Caco-2 (cell line): ENCODE data around the gene HYOU1. TPM values are rescaled to one million over a fixed set of nuclear protein-coding genes. Genes with fewer than 3 reads are reported as not detected.
"Not testable (repeated sequence)": the region's sequence is repeated elsewhere in the genome, so short reads cannot be mapped to it uniquely, and the experiment has no call there.

ENCODE experiments used
- BruUV-seq: library from RNA; stranded (reverse); fragments of 400-500 nt; replicated peaks from 2 replicates; lab custom pipeline; 2021; lab: Mats Ljungman, UMichigan
- CTCF ChIA-PET: fragments of 300-600 bp; sonication (Branson Sonifier 250); formaldehyde crosslinking; loops from one replicate; lab custom pipeline; 2022; ENCODE audit warnings: antibody characterized with exemption; lab: Charles Lee
- POLR2A ChIA-PET: fragments of 300-600 bp; sonication (Branson Sonifier 250); formaldehyde crosslinking; loops from one replicate; lab custom pipeline; 2022; ENCODE audit warnings: antibody characterized with exemption; lab: Charles Lee
- DNase-seq, 2 experiments: peaks; one replicate each; pipeline versions ENCODE4 v3.0.0 to v3.0.0-alpha.2; 2020 to 2022
- H3K27me3 ChIP-seq: replicated peaks from 2 replicates; pipeline ENCODE4 v1.6.0; 2011; ENCODE audit warnings: low read length; ENCODE audit not compliant: control insufficient read depth, insufficient read depth
- H3K36me3 ChIP-seq: 2 replicates; pipeline ENCODE4 v1.5.1; 2011; ENCODE audit warnings: low read length; ENCODE audit not compliant: control insufficient read depth, insufficient read depth
- H3K4me1 ChIP-seq: fragments of 250-450 bp; sonication (Bioruptor Pico); 2 replicates; pipeline ENCODE4 v1.5.1; 2020; ENCODE audit warnings: mild to moderate bottlenecking
- H3K4me3 ChIP-seq: 2 replicates; pipeline ENCODE4 v1.5.1; 2011; ENCODE audit warnings: low read depth, mild to moderate bottlenecking, control low read depth, low read length
- H3K9me3 ChIP-seq: fragments of 250-450 bp; sonication (Bioruptor Pico); 2 replicates; pipeline ENCODE4 v1.5.1; 2020; ENCODE audit warnings: mild to moderate bottlenecking, moderate library complexity
- H3K27ac Mint-ChIP-seq: one replicate; pipeline ENCODE4 v1.8.0; 2022; ENCODE audit warnings: mixed read lengths; ENCODE audit not compliant: unreplicated experiment
- H3K27me3 Mint-ChIP-seq: one replicate; pipeline ENCODE4 v1.8.0; 2022; ENCODE audit warnings: mixed read lengths; ENCODE audit not compliant: insufficient read depth, unreplicated experiment
- H3K36me3 Mint-ChIP-seq: one replicate; pipeline ENCODE4 v1.8.0; 2022; ENCODE audit warnings: mild to moderate bottlenecking, mixed read lengths; ENCODE audit not compliant: insufficient read depth, unreplicated experiment
- H3K4me1 Mint-ChIP-seq: one replicate; pipeline ENCODE4 v1.8.0; 2022; ENCODE audit warnings: low read depth, mixed read lengths; ENCODE audit not compliant: unreplicated experiment
- H3K4me3 Mint-ChIP-seq: one replicate; pipeline ENCODE4 v1.8.0; 2022; ENCODE audit warnings: mild to moderate bottlenecking, moderate library complexity, mixed read lengths; ENCODE audit not compliant: unreplicated experiment
- H3K9me3 Mint-ChIP-seq: one replicate; pipeline ENCODE4 v1.8.0; 2022; ENCODE audit warnings: mixed read lengths; ENCODE audit not compliant: unreplicated experiment
- intact Hi-C: fragments of 100-400 bp; cut with micrococcal nuclease; formaldehyde crosslinking; loops from one replicate; pipeline ENCODE4 v1.10.0; 2022; ENCODE audit not compliant: unreplicated experiment
- total RNA-seq: library from RNA; stranded (reverse); gene quantifications from 2 replicates; pipeline ENCODE4 v1.2.3, GENCODE V29; 2022
- TF ChIP-seq, protein P1 (sequence below), 2 experiments: fragments of 200-600 bp in 1 of 2; IDR thresholded peaks; 1 replicate in 1 of 2; 2 replicates in 1 of 2; pipeline versions ENCODE4 v1.5.1 to v1.8.0; 2011 to 2022; ENCODE audit warnings: antibody characterized with exemption in 1 of 2, control low read depth in 1 of 2, inconsistent platforms in 1 of 2, low read depth in 1 of 2, low read length in 1 of 2, mild to moderate bottlenecking in 1 of 2, moderate library complexity in 1 of 2; ENCODE audit not compliant: insufficient read depth in 1 of 2, severe bottlenecking in 1 of 2, unreplicated experiment in 1 of 2

Gene HYOU1
- total RNA-seq, 1 experiment from 2014 or later, result 366 TPM

DNA sequence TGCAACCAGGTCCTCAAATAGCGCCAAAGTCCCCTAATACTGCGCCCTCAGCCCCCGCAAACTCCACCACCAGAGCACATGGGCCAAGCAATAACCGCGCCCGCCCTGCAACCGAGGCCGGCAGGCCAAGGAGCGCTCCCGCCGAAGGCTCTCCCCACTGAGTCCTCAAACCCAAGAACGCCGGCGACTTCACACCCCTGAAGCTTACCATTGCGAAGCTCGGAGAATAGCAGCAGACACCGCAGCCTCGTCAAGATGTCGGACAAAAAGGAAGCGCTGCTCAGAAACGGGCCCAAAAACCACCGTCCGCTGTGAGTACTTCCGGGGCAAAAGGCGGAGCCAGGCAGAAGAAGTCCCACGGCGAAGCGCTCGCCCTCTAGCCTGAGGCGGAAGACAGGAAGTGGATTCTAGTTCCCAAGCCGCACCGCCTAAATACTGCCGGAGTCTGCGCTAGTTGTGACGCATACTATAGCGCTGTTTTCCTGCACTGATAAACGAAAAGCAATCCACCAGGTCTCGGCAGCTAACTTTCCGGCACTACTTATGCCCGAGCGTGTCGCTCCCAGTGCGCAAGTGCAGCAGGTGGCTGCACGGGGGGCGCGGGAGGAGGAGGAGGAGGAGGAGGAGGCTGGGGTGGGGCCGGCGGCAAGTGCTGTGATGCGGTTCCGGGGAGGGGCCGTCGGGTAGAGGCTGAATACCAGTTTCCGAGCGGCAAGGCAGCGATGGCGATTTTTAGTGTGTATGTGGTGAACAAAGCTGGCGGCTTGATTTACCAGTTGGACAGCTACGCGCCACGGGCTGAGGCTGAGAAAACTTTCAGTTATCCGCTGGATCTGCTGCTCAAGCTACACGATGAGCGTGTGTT is 38.7 kb downstream of the HYOU1 start, which contains the start of the genes RPS25 and TRAPPC4:
TSS of gene RPS25 (minus strand) at position 270 of the 865 bp plus-strand sequence. CDS start at position 211, 59 bp downstream.
TSS of gene TRAPPC4 (plus strand) at position 693 of the 865 bp plus-strand sequence. CDS start at position 723, 30 bp downstream.
- H3K27ac Mint-ChIP-seq, result peak within 1 kb of the TSS; percentile 98
- no peaks in the 10 kb centered on the region for H3K9me3 Mint-ChIP-seq
- Histone ChIP-seq H3K9me3 (no peaks in the 10 kb centered on the region), H3K36me3 (peaks cover 15% of the 10 kb centered on the region), H3K4me3 (peak within 1 kb of the TSS; percentile 91), H3K27me3 (no peaks in the 10 kb centered on the region), H3K4me1 (peaks cover 46% of the 10 kb centered on the region)
- TF ChIP-seq, protein P1, sequence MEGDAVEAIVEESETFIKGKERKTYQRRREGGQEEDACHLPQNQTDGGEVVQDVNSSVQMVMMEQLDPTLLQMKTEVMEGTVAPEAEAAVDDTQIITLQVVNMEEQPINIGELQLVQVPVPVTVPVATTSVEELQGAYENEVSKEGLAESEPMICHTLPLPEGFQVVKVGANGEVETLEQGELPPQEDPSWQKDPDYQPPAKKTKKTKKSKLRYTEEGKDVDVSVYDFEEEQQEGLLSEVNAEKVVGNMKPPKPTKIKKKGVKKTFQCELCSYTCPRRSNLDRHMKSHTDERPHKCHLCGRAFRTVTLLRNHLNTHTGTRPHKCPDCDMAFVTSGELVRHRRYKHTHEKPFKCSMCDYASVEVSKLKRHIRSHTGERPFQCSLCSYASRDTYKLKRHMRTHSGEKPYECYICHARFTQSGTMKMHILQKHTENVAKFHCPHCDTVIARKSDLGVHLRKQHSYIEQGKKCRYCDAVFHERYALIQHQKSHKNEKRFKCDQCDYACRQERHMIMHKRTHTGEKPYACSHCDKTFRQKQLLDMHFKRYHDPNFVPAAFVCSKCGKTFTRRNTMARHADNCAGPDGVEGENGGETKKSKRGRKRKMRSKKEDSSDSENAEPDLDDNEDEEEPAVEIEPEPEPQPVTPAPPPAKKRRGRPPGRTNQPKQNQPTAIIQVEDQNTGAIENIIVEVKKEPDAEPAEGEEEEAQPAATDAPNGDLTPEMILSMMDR (IDR thresholded peaks at IDR 0.05; ENCODE audit: insufficient read depth in 1 of 2, low read depth in 1 of 2, low read length in 1 of 2, severe bottlenecking in 1 of 2, unreplicated experiment in 1 of 2), result no peak
- ChIA-PET CTCF (interaction anchor here (0.6 to 1.3 kb wide), 5 partner anchors 23 to 1840 kb away, joined by 3 to 6 read pairs (median 4); partner anchors contain the start of genes SIDT2 and VPS11), POLR2A (interaction anchor here (0.5 to 2.2 kb wide), 11 partner anchors 12 to 106 kb away, joined by 3 to 13 read pairs (median 4); partner anchors contain the start of genes DPAGT1, HMBS, SLC37A4 and VPS11)
- H3K27me3 Mint-ChIP-seq, result no peaks in the 10 kb centered on the region
- DNase-seq, result peak; percentile 98 to 99
- H3K36me3 Mint-ChIP-seq, result peaks cover 99% of the 10 kb centered on the region
- H3K4me3 Mint-ChIP-seq, result peak within 1 kb of the TSS; percentile 96
- peaks cover 25% of the 10 kb centered on the region for H3K4me1 Mint-ChIP-seq
- no TSS peak for BruUV-seq
- intact Hi-C loops, result loop anchor here (1.0 to 2.0 kb wide), 4 partner anchors 12 to 76 kb away; partner anchors contain the start of genes CENATAC, HYOU1 and SLC37A4

DNA sequence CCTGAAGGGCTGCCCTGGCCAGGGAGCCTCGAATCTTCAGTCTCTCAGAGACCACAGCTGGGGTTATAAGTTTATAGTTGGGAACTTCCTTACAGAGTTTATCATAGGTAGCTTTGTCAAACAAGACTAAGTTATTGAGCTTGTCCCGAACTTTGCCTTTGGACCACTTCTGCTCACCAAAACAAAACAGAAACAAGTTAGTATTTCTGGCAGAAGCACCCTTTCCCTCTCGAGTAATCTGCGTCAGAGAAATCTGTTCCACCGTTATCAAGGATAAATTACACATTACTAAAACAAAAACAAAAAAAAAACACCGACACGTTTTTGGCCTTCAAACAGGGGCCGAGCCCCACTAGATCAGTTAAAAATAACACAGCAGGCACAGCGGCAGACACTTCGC is 39.6 kb downstream of the HYOU1 start:
- CTCF ChIA-PET, result not testable (repeated sequence)

DNA sequence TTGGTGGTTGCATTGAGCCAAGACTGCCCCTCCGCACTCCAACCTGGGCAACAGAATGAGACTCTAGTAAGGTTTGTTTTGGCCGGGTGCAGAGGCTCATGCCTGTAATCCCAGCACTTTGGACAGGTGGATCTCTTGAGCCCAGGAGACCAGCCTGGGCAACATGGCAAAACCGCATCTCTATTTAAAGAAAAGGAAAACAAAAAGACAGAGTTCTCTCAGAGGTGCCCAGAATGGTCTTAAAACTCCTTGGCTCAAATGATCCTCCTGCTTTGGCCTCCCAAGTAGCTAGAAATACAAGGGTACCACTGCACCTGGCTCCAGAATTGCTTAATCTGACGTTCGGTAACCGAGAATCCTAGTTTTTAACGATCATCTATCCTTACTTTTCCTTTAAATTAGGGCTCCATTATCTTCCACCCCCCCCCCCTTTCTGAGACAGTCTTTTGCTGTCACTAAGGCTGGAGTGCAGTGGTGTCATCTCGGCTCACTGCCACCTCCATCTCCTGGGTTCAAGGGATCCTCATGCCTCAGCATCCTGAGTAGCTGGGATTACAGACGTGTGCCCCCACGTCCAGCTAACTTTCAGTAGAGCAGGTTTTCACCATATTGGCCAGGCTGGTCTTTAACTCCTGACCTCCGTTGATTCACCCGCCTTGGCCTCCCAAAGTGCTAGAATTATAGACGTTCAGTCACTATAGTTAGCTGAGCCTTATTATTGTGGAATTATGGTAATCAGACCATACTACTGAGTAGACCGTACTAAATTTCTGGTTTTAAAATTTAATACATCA is 40.6 kb downstream of the HYOU1 start:
- Mint-ChIP-seq H3K4me1 (peaks cover 15% of the 10 kb centered on the region), H3K36me3 (peaks cover 96% of the 10 kb centered on the region), H3K27ac (no peak overlapping the region), H3K4me3 (peak overlapping the region; percentile 96), H3K27me3 (no peaks in the 10 kb centered on the region), H3K9me3 (no peaks in the 10 kb centered on the region)
- POLR2A ChIA-PET, result interaction anchor here (0.6 to 1.8 kb wide), 2 partner anchors 17 to 387 kb away, joined by 4 to 11 read pairs; no protein-coding TSS in a partner anchor
- Histone ChIP-seq H3K4me1 (peaks cover 31% of the 10 kb centered on the region), H3K4me3 (peak overlapping the region; percentile 19), H3K9me3 (no peaks in the 10 kb centered on the region), H3K27me3 (no peaks in the 10 kb centered on the region), H3K36me3 (peaks cover 12% of the 10 kb centered on the region)
- CTCF ChIA-PET, result no interaction called here
- DNase-seq, result no peak
- intact Hi-C loops, result no loop called here
- TF ChIP-seq, protein P1 (IDR thresholded peaks at IDR 0.05; ENCODE audit: insufficient read depth in 1 of 2, low read depth in 1 of 2, low read length in 1 of 2, severe bottlenecking in 1 of 2, unreplicated experiment in 1 of 2), result no peak
- no TSS peak for BruUV-seq

More for the DNA sequence above, 39.6 kb downstream of the HYOU1 start:
- Mint-ChIP-seq H3K36me3 (peaks cover 99% of the 10 kb centered on the region), H3K27ac (peak overlapping the region; percentile 98), H3K4me3 (peak overlapping the region; percentile 96), H3K4me1 (peaks cover 23% of the 10 kb centered on the region)
- intact Hi-C loops, BruUV-seq, H3K9me3 Mint-ChIP-seq, H3K27me3 Mint-ChIP-seq, H3K27me3 ChIP-seq, DNase-seq, H3K9me3 ChIP-seq: not testable (repeated sequence)
- peak overlapping the region; percentile 91 for H3K4me3 ChIP-seq
- H3K36me3 ChIP-seq, result peaks cover 12% of the 10 kb centered on the region
- POLR2A ChIA-PET, result interaction anchor here (0.7 to 1.0 kb wide), 3 partner anchors 67 to 151 kb away, joined by 3 read pairs; partner anchors contain the start of genes DPAGT1 and HMBS
- peaks cover 41% of the 10 kb centered on the region for H3K4me1 ChIP-seq
